ENCODE measurements around the gene VAT1. TPM values are rescaled to one million over a fixed set of nuclear protein-coding genes. Genes with fewer than 3 reads are reported as not detected.

The VAT1 gene
- total and polyA plus RNA-seq, 2 experiments from 2014 or later, result 207 to 251 TPM

GRCh38 chr17:43015579-43015978 lies 6.6 kb downstream of the VAT1 start:
- Histone ChIP-seq H3K4me1 (ENCODE audit: insufficient read depth) (peaks cover 35% of the 10 kb centered on the region), H3K4me3 (no peak overlapping the region), H3K79me2 (peaks cover 33% of the 10 kb centered on the region), H3K27ac (no peak overlapping the region), H2AFZ (no peak overlapping the region), H4K20me1 (ENCODE audit: insufficient read depth, poor library complexity, severe bottlenecking) (peaks cover 15% of the 10 kb centered on the region), H3K9me2 (replicated peaks; ENCODE audit: insufficient read depth) (no peaks in the 10 kb centered on the region), H3K4me2 (no peak overlapping the region), H3K36me3 (replicated peaks; ENCODE audit: insufficient read depth, low read depth) (no peaks in the 10 kb centered on the region), H3K27me3 (no peaks in the 10 kb centered on the region), H3K9me3 (ENCODE audit: low read depth) (no peaks in the 10 kb centered on the region)
- 91% methylated on average over 8 of the region's 9 CpGs for WGBS (ENCODE audit: low lambda C conversion rate, missing lambda C conversion rate)
- DNase-seq (ENCODE audit: low spot score), result no peak
- TF ChIP-seq EZH2phosphoT487 (IDR thresholded peaks at IDR 0.05; ENCODE audit: low read depth, severe bottlenecking, unreplicated experiment), result no peak
- TF ChIP-seq CTCF (IDR thresholded peaks at IDR 0.05; ENCODE audit: poor library complexity), result no peak
- no peak for TF ChIP-seq EZH2 (IDR thresholded peaks at IDR 0.05; ENCODE audit: borderline replicate concordance)

- Histone ChIP-seq H4K20me1 (ENCODE audit: insufficient read depth, poor library complexity, severe bottlenecking) (peaks cover 15% of the 10 kb centered on the region), H3K4me2 (no peak overlapping the region), H2AFZ (no peak overlapping the region), H3K79me2 (peaks cover 26% of the 10 kb centered on the region), H3K36me3 (replicated peaks; ENCODE audit: insufficient read depth, low read depth) (no peaks in the 10 kb centered on the region), H3K27ac (no peak overlapping the region), H3K27me3 (no peaks in the 10 kb centered on the region), H3K4me1 (ENCODE audit: insufficient read depth) (peaks cover 35% of the 10 kb centered on the region), H3K9me3 (ENCODE audit: low read depth) (no peaks in the 10 kb centered on the region), H3K9me2 (replicated peaks; ENCODE audit: insufficient read depth) (no peaks in the 10 kb centered on the region), H3K4me3 (no peak overlapping the region)
- WGBS (ENCODE audit: low lambda C conversion rate, missing lambda C conversion rate), result 90% methylated on average over 8 of the region's 8 CpGs
- TF ChIP-seq EZH2 (IDR thresholded peaks at IDR 0.05; ENCODE audit: borderline replicate concordance) (no peak), CTCF (IDR thresholded peaks at IDR 0.05; ENCODE audit: poor library complexity) (no peak), EZH2phosphoT487 (IDR thresholded peaks at IDR 0.05; ENCODE audit: low read depth, severe bottlenecking, unreplicated experiment) (no peak)
- DNase-seq (ENCODE audit: low spot score), result no peak
These were observed 7.3 kb downstream of the VAT1 start for GRCh38 chr17:43014649-43015542.

- Histone ChIP-seq H3K27ac (no peak overlapping the region), H3K4me3 (no peak overlapping the region)
These were observed 8.1 kb downstream of the VAT1 start for GRCh38 chr17:43014020-43014648.

More at GRCh38 chr17:43014020-43014648, 8.1 kb downstream of the VAT1 start:
- no peaks in the 10 kb centered on the region for H3K9me3 ChIP-seq (ENCODE audit: low read depth)
- no peak overlapping the region for H3K4me2 ChIP-seq
- peaks cover 29% of the 10 kb centered on the region for H3K4me1 ChIP-seq (ENCODE audit: insufficient read depth)
- no peaks in the 10 kb centered on the region for H3K9me2 ChIP-seq (replicated peaks; ENCODE audit: insufficient read depth)
- no peak overlapping the region for H2AFZ ChIP-seq
- peaks cover 21% of the 10 kb centered on the region for H3K79me2 ChIP-seq
- no peak for DNase-seq (ENCODE audit: low spot score)
- H3K36me3 ChIP-seq (replicated peaks; ENCODE audit: insufficient read depth, low read depth), result no peaks in the 10 kb centered on the region
- no peak for TF ChIP-seq CTCF (IDR thresholded peaks at IDR 0.05; ENCODE audit: poor library complexity)
- no peak for TF ChIP-seq EZH2 (IDR thresholded peaks at IDR 0.05; ENCODE audit: borderline replicate concordance)
- no peak for TF ChIP-seq EZH2phosphoT487 (IDR thresholded peaks at IDR 0.05; ENCODE audit: low read depth, severe bottlenecking, unreplicated experiment)
- WGBS (ENCODE audit: low lambda C conversion rate, missing lambda C conversion rate), result 88% methylated on average over 12 of the region's 12 CpGs
- H3K27me3 ChIP-seq, result no peaks in the 10 kb centered on the region
- H4K20me1 ChIP-seq (ENCODE audit: insufficient read depth, poor library complexity, severe bottlenecking), result peaks cover 14% of the 10 kb centered on the region
